HEK293T (cell line): Measurements from ENCODE around the gene PDE10A.
"Not testable (repeated sequence)": the region's sequence is repeated elsewhere in the genome, so short reads cannot be mapped to it uniquely, and the experiment has no call there.

Experiments used
- CTCF ChIA-PET: fragments of 350-600 bp; formaldehyde crosslinking; extraction: SDS; loops from one replicate; lab custom pipeline; 2021; ENCODE audit warnings: antibody characterized with exemption, inconsistent platforms; lab: Yijun Ruan, JAX
- POLR2A ChIA-PET: fragments of 350-600 bp; formaldehyde crosslinking; extraction: SDS; loops from one replicate; lab custom pipeline; 2020; ENCODE audit warnings: antibody characterized with exemption, inconsistent platforms; lab: Yijun Ruan, JAX
- DNase-seq: peaks from one replicate; pipeline ENCODE4 v3.0.0; 2012; ENCODE audit warnings: mixed read lengths; ENCODE audit errors: extremely low spot score
- ARNT ChIP-seq: fragments of 450-650 bp; IDR thresholded peaks from 2 replicates; pipeline ENCODE4 v1.6.1; 2017; ENCODE audit warnings: mild to moderate bottlenecking
- BHLHE40 ChIP-seq: fragments of 450-650 bp; IDR thresholded peaks from 2 replicates; pipeline ENCODE4 v1.6.1; 2016; ENCODE audit warnings: mild to moderate bottlenecking, moderate library complexity, borderline replicate concordance
- CTBP1 ChIP-seq: fragments of 450-650 bp; IDR thresholded peaks from 2 replicates; pipeline ENCODE4 v1.6.1; 2016; ENCODE audit warnings: borderline replicate concordance
- ELF4 ChIP-seq: fragments of 450-650 bp; IDR thresholded peaks from 2 replicates; pipeline ENCODE4 v1.6.1; 2017; ENCODE audit warnings: antibody characterized with exemption
- FOXA1 ChIP-seq: fragments of 450-650 bp; IDR thresholded peaks from 2 replicates; pipeline ENCODE4 v1.6.1; 2016; ENCODE audit warnings: mild to moderate bottlenecking
- FOXK2 ChIP-seq: fragments of 450-650 bp; IDR thresholded peaks from 2 replicates; pipeline ENCODE4 v1.6.1; 2016; ENCODE audit warnings: mild to moderate bottlenecking
- FOXM1 ChIP-seq: fragments of 450-650 bp; IDR thresholded peaks from 2 replicates; pipeline ENCODE4 v1.6.1; 2017; ENCODE audit warnings: mild to moderate bottlenecking, borderline replicate concordance
- HDGF ChIP-seq: fragments of 450-650 bp; IDR thresholded peaks from 2 replicates; pipeline ENCODE4 v1.6.1; 2017; ENCODE audit warnings: antibody characterized with exemption, borderline replicate concordance
- L3MBTL2 ChIP-seq: fragments of 450-650 bp; conservative IDR thresholded peaks from 2 replicates; pipeline ENCODE4 v1.6.1; 2016; ENCODE audit warnings: mild to moderate bottlenecking
- LEF1 ChIP-seq: fragments of 450-650 bp; IDR thresholded peaks from 2 replicates; pipeline ENCODE4 v1.6.1; 2017; ENCODE audit warnings: mild to moderate bottlenecking, borderline replicate concordance
- NFRKB ChIP-seq: fragments of 450-650 bp; IDR thresholded peaks from 2 replicates; pipeline ENCODE4 v1.6.1; 2016; ENCODE audit warnings: mild to moderate bottlenecking, moderate library complexity
- PKNOX1 ChIP-seq: fragments of 450-650 bp; IDR thresholded peaks from 2 replicates; pipeline ENCODE4 v1.6.1; 2016
- SP1 ChIP-seq: fragments of 450-650 bp; IDR thresholded peaks from 2 replicates; pipeline ENCODE4 v1.6.1; 2017
- SUZ12 ChIP-seq: fragments of 450-650 bp; IDR thresholded peaks from 2 replicates; pipeline ENCODE4 v1.6.1; 2016; ENCODE audit warnings: mild to moderate bottlenecking
- TARDBP ChIP-seq: fragments of 450-650 bp; IDR thresholded peaks from 2 replicates; pipeline ENCODE4 v1.6.1; 2016
- ZNF384 ChIP-seq: fragments of 450-650 bp; IDR thresholded peaks from 2 replicates; pipeline ENCODE4 v1.6.1; 2016

PDE10A gene

GRCh38 chr6:165599121-165599520 is 63.9 kb downstream of the PDE10A start:
- TF ChIP-seq HDGF (no peak), FOXA1 (no peak), ELF4 (no peak), CTBP1 (no peak), NFRKB (no peak), SUZ12 (no peak), FOXM1 (no peak), L3MBTL2 (no peak), LEF1 (no peak), BHLHE40 (no peak), ZNF384 (no peak), ARNT (no peak), FOXK2 (no peak), SP1 (no peak), TARDBP (no peak), PKNOX1 (no peak)
- POLR2A ChIA-PET, result no interaction called here
- CTCF ChIA-PET, result no interaction called here
- no peak for DNase-seq

GRCh38 chr6:165597821-165598220 is 65.2 kb downstream of the PDE10A start:
- DNase-seq, result no peak
- ChIA-PET POLR2A (no interaction called here), CTCF (no interaction called here)
- TF ChIP-seq HDGF (no peak), FOXA1 (no peak), CTBP1 (no peak), ZNF384 (no peak), TARDBP (no peak), FOXM1 (no peak), ARNT (no peak), FOXK2 (no peak)

- no peak for TF ChIP-seq ELF4
- no peak for TF ChIP-seq ARNT
- no peak for TF ChIP-seq FOXK2
- no peak for TF ChIP-seq TARDBP
- TF ChIP-seq PKNOX1, result no peak
- TF ChIP-seq ZNF384, result no peak
- no peak for TF ChIP-seq L3MBTL2
- no peak for TF ChIP-seq CTBP1
- no peak for TF ChIP-seq NFRKB
- TF ChIP-seq HDGF, result no peak
- TF ChIP-seq SUZ12, result no peak
- TF ChIP-seq BHLHE40, result no peak
- no peak for TF ChIP-seq FOXM1
- TF ChIP-seq LEF1, result no peak
- no peak for TF ChIP-seq SP1
- TF ChIP-seq FOXA1, result no peak
- no peak for DNase-seq
- ChIA-PET CTCF (interaction anchor here (1.6 kb wide), 1 partner anchor 154 kb away, joined by 3 read pairs; no protein-coding TSS in a partner anchor), POLR2A (no interaction called here)
These were observed 68.3 kb downstream of the PDE10A start for GRCh38 chr6:165594584-165595333.

- POLR2A ChIA-PET, CTCF ChIA-PET: not testable (repeated sequence)
These were observed 70.1 kb downstream of the PDE10A start for GRCh38 chr6:165592947-165593346.

GRCh38 chr6:165588515-165588914 is 74.5 kb downstream of the PDE10A start:
- CTCF ChIA-PET, result no interaction called here
- no peak for TF ChIP-seq SP1
- no peak for TF ChIP-seq FOXM1
- no peak for TF ChIP-seq ARNT
- TF ChIP-seq L3MBTL2, result no peak
- no peak for TF ChIP-seq TARDBP
- TF ChIP-seq SUZ12, result no peak
- no peak for TF ChIP-seq FOXA1
- no peak for TF ChIP-seq ZNF384
- TF ChIP-seq FOXK2, result no peak
- TF ChIP-seq CTBP1, result no peak
- TF ChIP-seq ELF4, result no peak
- TF ChIP-seq PKNOX1, result no peak
- no peak for DNase-seq
- POLR2A ChIA-PET, result no interaction called here

More at GRCh38 chr6:165592947-165593346, 70.1 kb downstream of the PDE10A start:
- DNase-seq, result not testable (repeated sequence)

GRCh38 chr6:165587206-165587605 is 75.8 kb downstream of the PDE10A start:
- ChIA-PET POLR2A (no interaction called here), CTCF (no interaction called here)
- TF ChIP-seq CTBP1, result no peak
- no peak for TF ChIP-seq SP1
- no peak for TF ChIP-seq SUZ12
- TF ChIP-seq ARNT, result no peak
- no peak for TF ChIP-seq FOXM1
- TF ChIP-seq FOXA1, result no peak
- TF ChIP-seq ZNF384, result no peak
- no peak for TF ChIP-seq ELF4
- TF ChIP-seq PKNOX1, result no peak
- no peak for DNase-seq
